ENCODE results near the gene DLG5.

GRCh38 chr10:77872947-77873535 is 53.5 kb downstream of the DLG5 start:
- TF ChIP-seq ZNF274 (IDR thresholded peaks at IDR 0.05; ENCODE audit: low read depth, low read length), result no peak
- no peak for TF ChIP-seq SUZ12 (IDR thresholded peaks at IDR 0.05; ENCODE audit: extremely low read depth, insufficient read depth, insufficient read length)
- no peak for TF ChIP-seq YY1 (IDR thresholded peaks at IDR 0.05; ENCODE audit: insufficient read depth, insufficient read length)
